Measurements from ENCODE around the gene ACOX3. TPM values are rescaled to one million over a fixed set of nuclear protein-coding genes. Genes with fewer than 3 reads are reported as not detected.
A peak's percentile ranks its signal among the peaks of the same experiment; 100 is the strongest.

The ACOX3 gene
- total and polyA plus RNA-seq, 10 of the 15 experiments (the other 5 are each of a cell fraction or from before 2014, with no cell fraction given), result 2.0 to 24.5 (median 14.0) TPM

DNA sequence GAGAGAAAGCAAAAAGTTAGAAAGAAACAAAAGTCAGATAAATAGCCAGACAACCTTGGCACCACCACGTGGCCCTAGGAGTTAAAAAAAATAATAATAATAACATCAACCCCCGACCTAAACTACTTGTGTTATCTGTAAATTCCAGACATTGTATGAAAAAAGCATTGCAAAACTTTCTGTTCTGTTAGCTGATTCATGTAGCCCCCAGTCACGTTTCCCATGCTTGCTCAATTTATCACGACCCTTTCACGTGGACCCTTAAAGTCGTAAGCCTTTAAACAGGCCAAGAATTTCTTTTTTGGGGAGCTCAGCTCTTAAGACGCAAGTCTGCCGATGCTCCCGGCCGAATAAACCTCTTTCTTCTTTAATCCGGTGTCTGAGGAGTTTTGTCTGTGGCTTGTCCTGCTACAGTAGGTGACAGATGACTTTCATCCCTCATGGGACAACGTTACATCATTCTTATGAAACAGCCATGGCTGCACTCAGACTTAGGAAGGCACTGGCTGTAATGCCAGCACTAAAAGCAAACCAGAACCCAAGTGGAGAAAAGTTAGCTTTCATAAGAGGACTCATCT is 520 bp downstream of the ACOX3 start (continued):
- TF ChIP-seq ZNF384 (IDR thresholded peaks at IDR 0.05; ENCODE audit: borderline replicate concordance, low read depth, low read length), result no peak
- TF ChIP-seq, protein P1, sequence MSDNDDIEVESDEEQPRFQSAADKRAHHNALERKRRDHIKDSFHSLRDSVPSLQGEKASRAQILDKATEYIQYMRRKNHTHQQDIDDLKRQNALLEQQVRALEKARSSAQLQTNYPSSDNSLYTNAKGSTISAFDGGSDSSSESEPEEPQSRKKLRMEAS (IDR thresholded peaks at IDR 0.05; ENCODE audit: low read depth, low read length), result no peak
- no peak for TF ChIP-seq JUNB (IDR thresholded peaks at IDR 0.05)
- TF ChIP-seq, protein P2, sequence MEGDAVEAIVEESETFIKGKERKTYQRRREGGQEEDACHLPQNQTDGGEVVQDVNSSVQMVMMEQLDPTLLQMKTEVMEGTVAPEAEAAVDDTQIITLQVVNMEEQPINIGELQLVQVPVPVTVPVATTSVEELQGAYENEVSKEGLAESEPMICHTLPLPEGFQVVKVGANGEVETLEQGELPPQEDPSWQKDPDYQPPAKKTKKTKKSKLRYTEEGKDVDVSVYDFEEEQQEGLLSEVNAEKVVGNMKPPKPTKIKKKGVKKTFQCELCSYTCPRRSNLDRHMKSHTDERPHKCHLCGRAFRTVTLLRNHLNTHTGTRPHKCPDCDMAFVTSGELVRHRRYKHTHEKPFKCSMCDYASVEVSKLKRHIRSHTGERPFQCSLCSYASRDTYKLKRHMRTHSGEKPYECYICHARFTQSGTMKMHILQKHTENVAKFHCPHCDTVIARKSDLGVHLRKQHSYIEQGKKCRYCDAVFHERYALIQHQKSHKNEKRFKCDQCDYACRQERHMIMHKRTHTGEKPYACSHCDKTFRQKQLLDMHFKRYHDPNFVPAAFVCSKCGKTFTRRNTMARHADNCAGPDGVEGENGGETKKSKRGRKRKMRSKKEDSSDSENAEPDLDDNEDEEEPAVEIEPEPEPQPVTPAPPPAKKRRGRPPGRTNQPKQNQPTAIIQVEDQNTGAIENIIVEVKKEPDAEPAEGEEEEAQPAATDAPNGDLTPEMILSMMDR (IDR thresholded peaks at IDR 0.05 in 2 of 3, conservative IDR thresholded peaks at IDR 0.05 in 1 of 3; ENCODE audit: control insufficient read depth in 2 of 3, extremely low read depth in 1 of 3, insufficient read depth in 1 of 3, low read depth in 3 of 3, low read length in 3 of 3), result no peak
- no peak for TF ChIP-seq RELA (IDR thresholded peaks at IDR 0.05; ENCODE audit: borderline replicate concordance, partially characterized antibody)
- no peak for TF ChIP-seq EGR1 (IDR thresholded peaks at IDR 0.05; ENCODE audit: borderline replicate concordance in 1 of 2, low read depth in 2 of 2, low read length in 2 of 2)
- TF ChIP-seq BACH1 (IDR thresholded peaks at IDR 0.05; ENCODE audit: borderline replicate concordance), result no peak
- TF ChIP-seq RUNX3 (IDR thresholded peaks at IDR 0.05; ENCODE audit: low read length), result 0 out of 2 replicates have a peak, but pooled peaks have one; percentile 6
- no peak for TF ChIP-seq CHD2 (IDR thresholded peaks at IDR 0.05; ENCODE audit: borderline replicate concordance, low read depth, low read length)
- peak; percentile 80 for TF ChIP-seq MEF2B (IDR thresholded peaks at IDR 0.05; ENCODE audit: partially characterized antibody, poor library complexity, severe bottlenecking)
- TF ChIP-seq, protein P3, sequence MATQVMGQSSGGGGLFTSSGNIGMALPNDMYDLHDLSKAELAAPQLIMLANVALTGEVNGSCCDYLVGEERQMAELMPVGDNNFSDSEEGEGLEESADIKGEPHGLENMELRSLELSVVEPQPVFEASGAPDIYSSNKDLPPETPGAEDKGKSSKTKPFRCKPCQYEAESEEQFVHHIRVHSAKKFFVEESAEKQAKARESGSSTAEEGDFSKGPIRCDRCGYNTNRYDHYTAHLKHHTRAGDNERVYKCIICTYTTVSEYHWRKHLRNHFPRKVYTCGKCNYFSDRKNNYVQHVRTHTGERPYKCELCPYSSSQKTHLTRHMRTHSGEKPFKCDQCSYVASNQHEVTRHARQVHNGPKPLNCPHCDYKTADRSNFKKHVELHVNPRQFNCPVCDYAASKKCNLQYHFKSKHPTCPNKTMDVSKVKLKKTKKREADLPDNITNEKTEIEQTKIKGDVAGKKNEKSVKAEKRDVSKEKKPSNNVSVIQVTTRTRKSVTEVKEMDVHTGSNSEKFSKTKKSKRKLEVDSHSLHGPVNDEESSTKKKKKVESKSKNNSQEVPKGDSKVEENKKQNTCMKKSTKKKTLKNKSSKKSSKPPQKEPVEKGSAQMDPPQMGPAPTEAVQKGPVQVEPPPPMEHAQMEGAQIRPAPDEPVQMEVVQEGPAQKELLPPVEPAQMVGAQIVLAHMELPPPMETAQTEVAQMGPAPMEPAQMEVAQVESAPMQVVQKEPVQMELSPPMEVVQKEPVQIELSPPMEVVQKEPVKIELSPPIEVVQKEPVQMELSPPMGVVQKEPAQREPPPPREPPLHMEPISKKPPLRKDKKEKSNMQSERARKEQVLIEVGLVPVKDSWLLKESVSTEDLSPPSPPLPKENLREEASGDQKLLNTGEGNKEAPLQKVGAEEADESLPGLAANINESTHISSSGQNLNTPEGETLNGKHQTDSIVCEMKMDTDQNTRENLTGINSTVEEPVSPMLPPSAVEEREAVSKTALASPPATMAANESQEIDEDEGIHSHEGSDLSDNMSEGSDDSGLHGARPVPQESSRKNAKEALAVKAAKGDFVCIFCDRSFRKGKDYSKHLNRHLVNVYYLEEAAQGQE (IDR thresholded peaks at IDR 0.05; ENCODE audit: low read depth, low read length), result no peak
- TF ChIP-seq, protein P4, sequence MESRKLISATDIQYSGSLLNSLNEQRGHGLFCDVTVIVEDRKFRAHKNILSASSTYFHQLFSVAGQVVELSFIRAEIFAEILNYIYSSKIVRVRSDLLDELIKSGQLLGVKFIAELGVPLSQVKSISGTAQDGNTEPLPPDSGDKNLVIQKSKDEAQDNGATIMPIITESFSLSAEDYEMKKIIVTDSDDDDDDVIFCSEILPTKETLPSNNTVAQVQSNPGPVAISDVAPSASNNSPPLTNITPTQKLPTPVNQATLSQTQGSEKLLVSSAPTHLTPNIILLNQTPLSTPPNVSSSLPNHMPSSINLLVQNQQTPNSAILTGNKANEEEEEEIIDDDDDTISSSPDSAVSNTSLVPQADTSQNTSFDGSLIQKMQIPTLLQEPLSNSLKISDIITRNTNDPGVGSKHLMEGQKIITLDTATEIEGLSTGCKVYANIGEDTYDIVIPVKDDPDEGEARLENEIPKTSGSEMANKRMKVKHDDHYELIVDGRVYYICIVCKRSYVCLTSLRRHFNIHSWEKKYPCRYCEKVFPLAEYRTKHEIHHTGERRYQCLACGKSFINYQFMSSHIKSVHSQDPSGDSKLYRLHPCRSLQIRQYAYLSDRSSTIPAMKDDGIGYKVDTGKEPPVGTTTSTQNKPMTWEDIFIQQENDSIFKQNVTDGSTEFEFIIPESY (IDR thresholded peaks at IDR 0.05), result no peak
- TF ChIP-seq YY1 (IDR thresholded peaks at IDR 0.05; ENCODE audit: low read depth, low read length), result no peak
- TF ChIP-seq HDAC6 (IDR thresholded peaks at IDR 0.05; ENCODE audit: unreplicated experiment), result no peak
- TF ChIP-seq SP1 (IDR thresholded peaks at IDR 0.05; ENCODE audit: low read depth, low read length), result no peak
- no peak for TF ChIP-seq TCF3 (IDR thresholded peaks at IDR 0.05; ENCODE audit: borderline replicate concordance, insufficient read depth, low read depth, low read length)
- TF ChIP-seq SMAD1 (IDR thresholded peaks at IDR 0.05; ENCODE audit: low read depth, partially characterized antibody), result no peak
- TF ChIP-seq HDGF (IDR thresholded peaks at IDR 0.05), result 0 out of 2 replicates have a peak, but pooled peaks have one; percentile 17
- TF ChIP-seq, protein P5, sequence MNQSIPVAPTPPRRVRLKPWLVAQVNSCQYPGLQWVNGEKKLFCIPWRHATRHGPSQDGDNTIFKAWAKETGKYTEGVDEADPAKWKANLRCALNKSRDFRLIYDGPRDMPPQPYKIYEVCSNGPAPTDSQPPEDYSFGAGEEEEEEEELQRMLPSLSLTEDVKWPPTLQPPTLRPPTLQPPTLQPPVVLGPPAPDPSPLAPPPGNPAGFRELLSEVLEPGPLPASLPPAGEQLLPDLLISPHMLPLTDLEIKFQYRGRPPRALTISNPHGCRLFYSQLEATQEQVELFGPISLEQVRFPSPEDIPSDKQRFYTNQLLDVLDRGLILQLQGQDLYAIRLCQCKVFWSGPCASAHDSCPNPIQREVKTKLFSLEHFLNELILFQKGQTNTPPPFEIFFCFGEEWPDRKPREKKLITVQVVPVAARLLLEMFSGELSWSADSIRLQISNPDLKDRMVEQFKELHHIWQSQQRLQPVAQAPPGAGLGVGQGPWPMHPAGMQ (IDR thresholded peaks at IDR 0.05; ENCODE audit: borderline replicate concordance), result no peak
- peak; percentile 39; the same call in 1 of the 2 replicates for TF ChIP-seq FOXM1 (IDR thresholded peaks at IDR 0.05; ENCODE audit: low read depth, low read length)
- TF ChIP-seq TCF7 (IDR thresholded peaks at IDR 0.05; ENCODE audit: borderline replicate concordance), result no peak
- TF ChIP-seq SPI1 (IDR thresholded peaks at IDR 0.05; ENCODE audit: borderline replicate concordance, insufficient read depth, low read depth, low read length), result no peak
